Measurements from ENCODE around the gene HHIPL1.

DNA sequence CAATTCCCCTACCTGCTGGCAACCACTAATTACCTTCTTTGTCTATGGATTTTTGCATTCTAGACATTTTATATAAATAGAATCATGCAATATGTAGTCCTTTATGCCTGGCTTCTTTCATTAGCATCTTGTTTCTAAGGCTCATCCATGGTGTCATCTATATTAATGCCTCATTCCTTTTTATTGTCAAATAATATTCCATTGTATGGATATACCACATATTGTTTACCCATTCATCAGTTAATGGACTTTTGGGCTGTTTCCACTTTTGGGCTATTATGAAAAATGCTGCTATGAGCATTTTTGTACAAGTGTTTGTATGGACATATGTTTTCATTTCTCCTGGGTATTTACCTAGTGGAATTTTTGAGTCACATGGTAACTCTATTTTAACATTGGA is 57.2 kb downstream of the HHIPL1 start:
- TF ChIP-seq POLR2A (IDR thresholded peaks at IDR 0.05; ENCODE audit: low read length) (no peak), GATA1 (IDR thresholded peaks at IDR 0.05; ENCODE audit: low read depth, low read length) (no peak)

Data from erythroblast (primary cell).